Measurements from ENCODE around the gene HOXA7.

HOXA7 gene

GRCh38 chr7:27109466-27110185 is 46.8 kb downstream of the HOXA7 start:
- H3K4me3 ChIP-seq (ENCODE audit: low read length) = no peak overlapping the region
- no peaks in the 10 kb centered on the region for H3K4me1 ChIP-seq (ENCODE audit: control insufficient read depth, low read depth, low read length)
- no peaks in the 10 kb centered on the region for H3K36me3 ChIP-seq (ENCODE audit: control insufficient read depth, low read depth, low read length)
- no peak overlapping the region for H3K9ac ChIP-seq (ENCODE audit: low read length)
- no peaks in the 10 kb centered on the region for H3K9me3 ChIP-seq (ENCODE audit: control insufficient read depth, low read depth, low read length)
- H3K27ac ChIP-seq (ENCODE audit: low read length) = no peak overlapping the region
- peaks cover 97% of the 10 kb centered on the region for H3K27me3 ChIP-seq (ENCODE audit: control insufficient read depth, insufficient read depth, low read length)

- H3K36me3 ChIP-seq (ENCODE audit: control insufficient read depth, low read depth, low read length) = no peaks in the 10 kb centered on the region
- H3K27ac ChIP-seq (ENCODE audit: low read length) = no peak overlapping the region
- peaks cover 100% of the 10 kb centered on the region for H3K27me3 ChIP-seq (ENCODE audit: control insufficient read depth, insufficient read depth, low read length)
- H3K4me1 ChIP-seq (ENCODE audit: control insufficient read depth, low read depth, low read length) = no peaks in the 10 kb centered on the region
- no peaks in the 10 kb centered on the region for H3K9me3 ChIP-seq (ENCODE audit: control insufficient read depth, low read depth, low read length)
- H3K9ac ChIP-seq (ENCODE audit: low read length) = no peak overlapping the region
- no peak overlapping the region for H3K4me3 ChIP-seq (ENCODE audit: low read length)
Observed at GRCh38 chr7:27108390-27109127, 47.9 kb downstream of the HOXA7 start.

- no peak overlapping the region for H3K9ac ChIP-seq (ENCODE audit: low read length)
- no peaks in the 10 kb centered on the region for H3K36me3 ChIP-seq (ENCODE audit: control insufficient read depth, low read depth, low read length)
- no peaks in the 10 kb centered on the region for H3K9me3 ChIP-seq (ENCODE audit: control insufficient read depth, low read depth, low read length)
- H3K27ac ChIP-seq (ENCODE audit: low read length) = no peak overlapping the region
- H3K27me3 ChIP-seq (ENCODE audit: control insufficient read depth, insufficient read depth, low read length) = peaks cover 100% of the 10 kb centered on the region
- no peaks in the 10 kb centered on the region for H3K4me1 ChIP-seq (ENCODE audit: control insufficient read depth, low read depth, low read length)
- no peak overlapping the region for H3K4me3 ChIP-seq (ENCODE audit: low read length)
Observed at GRCh38 chr7:27107391-27108381, 48.8 kb downstream of the HOXA7 start.

DNA sequence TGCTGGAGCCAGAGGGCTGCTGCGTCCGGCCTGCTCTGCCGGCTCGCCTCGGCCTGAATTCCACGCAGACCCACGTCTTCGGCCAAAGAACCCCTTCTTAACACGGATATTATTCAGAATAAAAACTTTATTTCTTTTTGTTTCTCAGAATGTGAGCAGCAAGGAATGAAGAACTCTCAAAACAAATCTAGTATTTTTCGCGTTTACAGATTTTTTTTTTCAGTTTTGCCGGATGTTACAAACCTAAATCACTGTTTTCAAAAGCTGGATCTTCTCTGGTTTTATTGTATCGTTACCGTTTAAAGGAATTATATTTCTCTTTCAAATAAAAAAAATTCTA is 49.6 kb downstream of the HOXA7 start:
- Histone ChIP-seq H3K4me3 (ENCODE audit: low read length) (peak overlapping the region; percentile 4), H3K4me1 (ENCODE audit: control insufficient read depth, low read depth, low read length) (no peaks in the 10 kb centered on the region), H3K9me3 (ENCODE audit: control insufficient read depth, low read depth, low read length) (no peaks in the 10 kb centered on the region), H3K36me3 (ENCODE audit: control insufficient read depth, low read depth, low read length) (no peaks in the 10 kb centered on the region), H3K27ac (ENCODE audit: low read length) (no peak overlapping the region), H3K9ac (ENCODE audit: low read length) (no peak overlapping the region), H3K27me3 (ENCODE audit: control insufficient read depth, insufficient read depth, low read length) (peaks cover 100% of the 10 kb centered on the region)

DNA sequence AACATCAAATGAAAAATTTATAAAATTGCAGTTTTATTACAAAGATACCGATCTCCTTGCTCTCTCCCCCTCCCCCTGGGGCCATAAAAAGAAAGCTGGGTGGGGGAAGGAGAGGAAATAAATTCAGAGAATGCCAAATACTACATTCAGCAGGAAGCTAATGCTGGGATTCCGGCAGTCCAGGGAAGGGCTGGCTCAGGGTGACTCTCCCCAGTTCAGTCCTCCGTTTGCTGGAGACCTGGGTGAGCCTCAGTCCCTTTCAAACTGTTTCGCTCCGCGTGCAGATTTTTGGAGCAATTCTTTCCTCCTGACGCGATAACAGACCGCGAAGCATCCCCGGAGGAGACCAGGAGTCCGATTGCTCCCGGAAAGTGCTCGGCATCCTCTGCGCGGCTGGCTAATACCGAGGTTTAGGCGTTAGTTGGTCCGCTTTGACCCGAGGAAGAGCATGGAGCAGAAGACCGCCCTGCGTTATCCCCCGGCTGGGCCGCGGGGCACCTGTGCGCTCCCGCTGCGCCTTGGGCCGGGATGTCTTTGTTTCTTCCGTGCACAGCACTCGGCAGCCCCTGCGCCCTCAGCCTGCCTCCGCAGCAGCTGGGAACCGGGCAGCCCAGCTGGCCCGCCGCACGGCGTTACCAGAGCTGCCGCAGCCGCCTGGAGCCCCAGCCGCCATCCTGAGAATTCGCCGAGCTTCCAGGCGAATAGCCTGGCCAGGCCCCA is 50.1 kb downstream of the HOXA7 start:
- peaks cover under 1% of the 10 kb centered on the region for H3K4me1 ChIP-seq (ENCODE audit: control insufficient read depth, low read depth, low read length)
- H3K27ac ChIP-seq (ENCODE audit: low read length) = no peak overlapping the region
- no peak overlapping the region for H3K9ac ChIP-seq (ENCODE audit: low read length)
- no peaks in the 10 kb centered on the region for H3K36me3 ChIP-seq (ENCODE audit: control insufficient read depth, low read depth, low read length)
- H3K9me3 ChIP-seq (ENCODE audit: control insufficient read depth, low read depth, low read length) = no peaks in the 10 kb centered on the region
- H3K4me3 ChIP-seq (ENCODE audit: low read length) = no peak overlapping the region
- H3K27me3 ChIP-seq (ENCODE audit: control insufficient read depth, insufficient read depth, low read length) = peaks cover 100% of the 10 kb centered on the region

DNA sequence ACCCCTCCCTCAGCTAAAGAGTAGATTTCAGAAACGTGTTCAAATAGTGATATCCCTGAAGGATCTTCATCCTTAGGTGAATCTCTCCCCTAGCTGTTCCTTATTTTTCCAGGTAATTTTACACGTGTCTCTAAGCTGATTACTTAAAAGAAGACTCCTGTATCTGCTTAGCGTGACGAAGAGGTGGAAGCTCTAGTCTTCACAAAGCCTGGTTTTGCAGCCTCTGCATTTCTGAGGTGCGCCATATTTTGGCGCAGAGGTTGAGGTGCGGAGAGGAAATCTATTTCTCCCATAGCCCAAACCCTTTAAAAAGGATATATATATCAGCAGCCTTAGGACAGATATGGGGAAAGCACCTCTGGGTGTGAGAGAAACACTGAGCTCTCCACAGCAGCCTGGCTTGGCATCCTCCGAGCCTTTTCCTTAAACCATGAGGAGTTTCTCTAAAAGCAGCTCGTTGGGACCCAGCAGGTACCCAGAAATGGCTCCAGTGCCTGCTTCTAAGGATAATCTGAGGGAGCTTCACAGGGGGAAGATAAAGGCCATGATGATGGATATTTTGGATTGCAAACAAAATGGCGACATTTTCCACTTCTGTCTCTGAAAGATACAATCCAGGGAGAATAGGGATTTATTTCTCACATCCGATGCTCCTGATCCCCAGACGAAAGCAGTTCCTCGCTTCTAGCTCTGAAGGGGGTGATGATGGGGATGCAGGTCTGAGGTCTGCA is 51.0 kb downstream of the HOXA7 start:
- H3K27ac ChIP-seq (ENCODE audit: low read length) = no peak overlapping the region
- no peaks in the 10 kb centered on the region for H3K9me3 ChIP-seq (ENCODE audit: control insufficient read depth, low read depth, low read length)
- peaks cover 100% of the 10 kb centered on the region for H3K27me3 ChIP-seq (ENCODE audit: control insufficient read depth, insufficient read depth, low read length)
- no peaks in the 10 kb centered on the region for H3K36me3 ChIP-seq (ENCODE audit: control insufficient read depth, low read depth, low read length)
- no peak overlapping the region for H3K9ac ChIP-seq (ENCODE audit: low read length)
- H3K4me3 ChIP-seq (ENCODE audit: low read length) = peak overlapping the region; percentile 6
- peaks cover 9% of the 10 kb centered on the region for H3K4me1 ChIP-seq (ENCODE audit: control insufficient read depth, low read depth, low read length)

- H3K9me3 ChIP-seq (ENCODE audit: control insufficient read depth, low read depth, low read length) = no peaks in the 10 kb centered on the region
- H3K27me3 ChIP-seq (ENCODE audit: control insufficient read depth, insufficient read depth, low read length) = peaks cover 100% of the 10 kb centered on the region
- H3K4me1 ChIP-seq (ENCODE audit: control insufficient read depth, low read depth, low read length) = peaks cover 10% of the 10 kb centered on the region
- H3K36me3 ChIP-seq (ENCODE audit: control insufficient read depth, low read depth, low read length) = no peaks in the 10 kb centered on the region
- H3K27ac ChIP-seq (ENCODE audit: low read length) = no peak overlapping the region
- no peak overlapping the region for H3K9ac ChIP-seq (ENCODE audit: low read length)
- no peak overlapping the region for H3K4me3 ChIP-seq (ENCODE audit: low read length)
Observed at GRCh38 chr7:27104341-27105058, 52.0 kb downstream of the HOXA7 start.
